CD4-positive, alpha-beta T cell (primary cell): Measurements from ENCODE around the gene CNMD. TPM values are rescaled to one million over a fixed set of nuclear protein-coding genes. Genes with fewer than 3 reads are reported as not detected.

Experiments
- ATAC-seq: fragments of 200-7000 bp; cut with Tn5 transposase; one replicate; pipeline ENCODE4 v1.10.0; 2022; ENCODE audit warnings: mild to moderate bottlenecking; ENCODE audit not compliant: poor library complexity
- CTCF ChIA-PET: fragments of 350-600 bp; sonication (Branson Sonifier 250); formaldehyde crosslinking; loops from one replicate; lab custom pipeline; 2021; ENCODE audit warnings: antibody characterized with exemption, inconsistent platforms; lab: Charles Lee
- POLR2A ChIA-PET: fragments of 350-600 bp; sonication (Branson Sonifier 250); formaldehyde crosslinking; loops from one replicate; lab custom pipeline; 2021; ENCODE audit warnings: antibody characterized with exemption, inconsistent platforms; lab: Charles Lee
- DNase-seq, 14 experiments: peaks; one replicate each; pipeline ENCODE4 v3.0.0-alpha.2; 2013 to 2020; ENCODE audit warnings: mixed read lengths in 2 of 14
- H3K27ac ChIP-seq, 2 donors: one replicate each; pipeline versions ENCODE4 v1.5.1 to v1.7.0; 2013; ENCODE audit warnings: low read length in 2 of 2, low read depth in 1 of 2, mild to moderate bottlenecking in 1 of 2
- H3K27me3 ChIP-seq, 2 experiments: 1 replicate in 1 of 2; 2 replicates in 1 of 2; pipeline versions ENCODE4 v1.6.1 to v1.7.0; 2013; ENCODE audit warnings: low read length in 2 of 2, control low read depth in 1 of 2, mild to moderate bottlenecking in 1 of 2, moderate library complexity in 1 of 2; ENCODE audit not compliant: insufficient read depth in 2 of 2, control insufficient read depth in 1 of 2
- H3K36me3 ChIP-seq: one replicate; pipeline ENCODE4 v1.6.1; 2013; ENCODE audit warnings: low read length, control low read depth; ENCODE audit not compliant: insufficient read depth
- H3K4me1 ChIP-seq: one replicate; pipeline ENCODE4 v1.6.1; 2013; ENCODE audit warnings: low read length, control low read depth; ENCODE audit not compliant: insufficient read depth
- H3K4me3 ChIP-seq: one replicate; pipeline ENCODE4 v1.5.1; 2013; ENCODE audit warnings: mild to moderate bottlenecking, low read length, moderate library complexity
- H3K9me3 ChIP-seq, 2 experiments: 1 replicate in 1 of 2; 2 replicates in 1 of 2; pipeline versions ENCODE4 v1.6.1 to v1.7.0; 2013; ENCODE audit warnings: low read length in 2 of 2, mild to moderate bottlenecking in 2 of 2, control low read depth in 1 of 2, moderate library complexity in 1 of 2; ENCODE audit not compliant: control insufficient read depth in 1 of 2, insufficient read depth in 1 of 2
- H3K27ac Mint-ChIP-seq: one replicate; pipeline ENCODE4 v1.8.0; 2020; ENCODE audit warnings: mixed read lengths
- H3K27me3 Mint-ChIP-seq: one replicate; pipeline ENCODE4 v1.8.0; 2021; ENCODE audit warnings: mixed read lengths
- H3K36me3 Mint-ChIP-seq: one replicate; pipeline ENCODE4 v1.8.0; 2021; ENCODE audit warnings: low read depth, mixed read lengths
- H3K4me1 Mint-ChIP-seq: one replicate; pipeline ENCODE4 v1.8.0; 2021; ENCODE audit warnings: low read depth, mixed read lengths
- H3K4me3 Mint-ChIP-seq: one replicate; pipeline ENCODE4 v1.8.0; 2020; ENCODE audit warnings: mild to moderate bottlenecking, mixed read lengths
- H3K9me3 Mint-ChIP-seq: one replicate; pipeline ENCODE4 v1.8.0; 2020; ENCODE audit warnings: mixed read lengths
- CTCF ChIP-seq: fragments of 200-600 bp; IDR thresholded peaks from one replicate; pipeline ENCODE4 v1.8.0; 2022; ENCODE audit warnings: antibody characterized with exemption, mild to moderate bottlenecking
- intact Hi-C, 2 experiments: fragments of 100-400 bp; cut with DNase I in 1 of 2; cut with micrococcal nuclease in 1 of 2; formaldehyde crosslinking; loops; one replicate each; pipeline versions ENCODE4 v1.15.1 to v1.9.0; 2023 to 2025; cut with DNase I, micrococcal nuclease
- total RNA-seq, 174 experiments: library from RNA in 2 of 174; stranded (reverse) in 2 of 174; gene quantifications; one replicate each; pipeline ENCODE4 v1.2.3 and lab custom pipeline; 2021 to 2026

Gene CNMD
- total RNA-seq, 2 experiments from 2014 or later = not detected

DNA sequence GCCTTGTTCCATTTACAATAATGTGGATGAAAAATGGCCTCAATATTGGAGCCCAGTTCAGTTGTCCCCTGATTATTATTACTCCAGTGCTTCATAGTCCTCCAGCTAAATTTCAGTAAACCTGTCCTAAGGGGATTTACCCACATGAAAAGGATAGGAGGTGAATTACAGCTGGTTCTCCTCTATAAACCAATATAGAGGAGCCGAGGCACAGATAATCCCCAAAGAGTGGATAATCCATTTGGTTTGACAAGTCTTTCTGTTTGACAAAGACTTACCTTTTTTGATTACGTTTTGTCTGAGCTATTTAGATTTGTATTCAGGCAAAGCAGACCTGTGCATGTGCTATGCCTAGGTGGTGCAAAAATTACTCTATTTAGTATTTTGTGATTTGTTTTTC, 2.7 kb downstream of the CNMD start:
- POLR2A ChIA-PET = no interaction called here
- peaks cover 26 to 45% of the 10 kb centered on the region in 2 experiments for H3K27me3 ChIP-seq
- CTCF ChIA-PET = no interaction called here
- no peaks in the 10 kb centered on the region for H3K4me1 Mint-ChIP-seq
- no peak overlapping the region for H3K4me3 Mint-ChIP-seq
- ATAC-seq = no peak
- no peaks in the 10 kb centered on the region for H3K9me3 Mint-ChIP-seq
- DNase-seq = no peak
- H3K36me3 Mint-ChIP-seq = no peaks in the 10 kb centered on the region
- no peak overlapping the region for H3K27ac Mint-ChIP-seq
- H3K9me3 ChIP-seq = peaks cover 0 to 9% of the 10 kb centered on the region in 2 experiments
- peaks cover 7% of the 10 kb centered on the region for H3K4me1 ChIP-seq
- H3K36me3 ChIP-seq = no peaks in the 10 kb centered on the region
- no peak overlapping the region for H3K27ac ChIP-seq
- H3K27me3 Mint-ChIP-seq = peaks cover 55% of the 10 kb centered on the region
- TF ChIP-seq CTCF = no peak
- intact Hi-C loops = no loop called here
- H3K4me3 ChIP-seq = no peak overlapping the region

- Histone ChIP-seq H3K4me3 (no peak overlapping the region), H3K4me1 (peaks cover 3% of the 10 kb centered on the region), H3K9me3 (peaks cover 0 to 1% of the 10 kb centered on the region in 2 experiments), H3K27me3 (peaks cover 7 to 23% of the 10 kb centered on the region in 2 experiments), H3K36me3 (no peaks in the 10 kb centered on the region), H3K27ac (no peak overlapping the region)
- TF ChIP-seq CTCF = no peak
- no peak overlapping the region for H3K4me3 Mint-ChIP-seq
- intact Hi-C loops = no loop called here
- no peaks in the 10 kb centered on the region for H3K36me3 Mint-ChIP-seq
- peaks cover 40% of the 10 kb centered on the region for H3K27me3 Mint-ChIP-seq
- ChIA-PET CTCF (interaction anchor here (1.7 kb wide), 1 partner anchor 9 kb away, joined by 4 read pairs; no protein-coding TSS in a partner anchor), POLR2A (no interaction called here)
- no peak for DNase-seq
- no peak for ATAC-seq
- no peak overlapping the region for H3K27ac Mint-ChIP-seq
- no peaks in the 10 kb centered on the region for H3K4me1 Mint-ChIP-seq
- no peaks in the 10 kb centered on the region for H3K9me3 Mint-ChIP-seq
Observed at GRCh38 chr13:52734075-52734623, 5.5 kb downstream of the CNMD start.

DNA sequence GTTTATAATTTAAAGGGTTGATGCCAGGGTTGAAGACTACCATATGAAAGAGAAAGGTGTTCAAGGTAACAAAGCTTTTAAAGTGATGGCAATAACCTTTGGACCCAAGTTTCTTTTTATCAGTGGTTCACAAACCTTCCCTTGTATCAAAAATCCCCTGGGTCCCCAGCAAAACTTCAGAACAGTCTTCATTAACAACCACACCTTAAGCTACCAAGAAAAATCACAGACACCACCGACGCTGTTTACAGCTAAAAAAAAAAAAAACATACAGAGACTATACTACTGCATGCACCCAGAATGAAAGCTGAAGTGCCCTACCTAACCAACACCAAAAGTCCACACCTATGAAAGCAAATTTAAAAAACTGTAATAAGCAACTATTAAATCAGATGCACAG, 13.4 kb downstream of the CNMD start:
- no peak overlapping the region for H3K27ac Mint-ChIP-seq
- H3K36me3 Mint-ChIP-seq = no peaks in the 10 kb centered on the region
- H3K27ac ChIP-seq = no peak overlapping the region
- no peaks in the 10 kb centered on the region for H3K36me3 ChIP-seq
- no peak overlapping the region for H3K4me3 Mint-ChIP-seq
- peaks cover 3% of the 10 kb centered on the region for H3K9me3 Mint-ChIP-seq
- CTCF ChIA-PET = no interaction called here
- POLR2A ChIA-PET = no interaction called here
- H3K9me3 ChIP-seq = peaks cover 0 to 16% of the 10 kb centered on the region in 2 experiments
- no peak for DNase-seq
- H3K27me3 ChIP-seq = peaks cover 0 to 2% of the 10 kb centered on the region in 2 experiments
- peaks cover 23% of the 10 kb centered on the region for H3K27me3 Mint-ChIP-seq
- no peak for ATAC-seq
- H3K4me1 Mint-ChIP-seq = no peaks in the 10 kb centered on the region
- no peaks in the 10 kb centered on the region for H3K4me1 ChIP-seq
- no peak for TF ChIP-seq CTCF
- H3K4me3 ChIP-seq = no peak overlapping the region
- intact Hi-C loops = no loop called here
